GM18951 (cell line): Measurements from ENCODE around the gene TTC32.
"Not testable (repeated sequence)": the region's sequence is repeated elsewhere in the genome, so short reads cannot be mapped to it uniquely, and the experiment has no call there.

Experiments used
- POLR2A ChIP-seq: IDR thresholded peaks from 4 replicates; pipeline ENCODE4 v1.6.1; 2011; ENCODE audit warnings: mild to moderate bottlenecking; ENCODE audit not compliant: insufficient read length, insufficient read depth; ENCODE audit errors: extremely low read depth
- in situ Hi-C: fragments of 300-500 bp; cut with MboI; formaldehyde crosslinking; loops from one replicate; pipeline ENCODE4 v1.12.0; 2022; ENCODE audit warnings: low sequenced_read_pairs, mixed read lengths, inconsistent platforms; ENCODE audit not compliant: unreplicated experiment

Gene TTC32

GRCh38 chr2:19916385-19916950 lies 14.7 kb upstream of the TTC32 start:
- in situ Hi-C loops: no loop called here
- no peak for TF ChIP-seq POLR2A

- in situ Hi-C loops: no loop called here
- TF ChIP-seq POLR2A: no peak
These were observed 12.6 kb upstream of the TTC32 start for GRCh38 chr2:19914266-19914975.

GRCh38 chr2:19911808-19912509 lies 10.2 kb upstream of the TTC32 start:
- no peak for TF ChIP-seq POLR2A

GRCh38 chr2:19902216-19902740 lies 495 bp upstream of the TTC32 start:
- in situ Hi-C loops: no loop called here
- no peak for TF ChIP-seq POLR2A

More at GRCh38 chr2:19911808-19912509, 10.2 kb upstream of the TTC32 start:
- in situ Hi-C loops: no loop called here

- in situ Hi-C loops: no loop called here
- TF ChIP-seq POLR2A: no peak
These were observed 797 bp downstream of the TTC32 start for GRCh38 chr2:19900931-19901441.

- in situ Hi-C loops: no loop called here
These were observed 1.5 kb downstream of the TTC32 start for GRCh38 chr2:19899985-19900930.

GRCh38 chr2:19898592-19899329 lies 3.0 kb downstream of the TTC32 start:
- in situ Hi-C loops: no loop called here
- no peak for TF ChIP-seq POLR2A

More at GRCh38 chr2:19899985-19900930, 1.5 kb downstream of the TTC32 start:
- no peak for TF ChIP-seq POLR2A

- in situ Hi-C loops: no loop called here
- no peak for TF ChIP-seq POLR2A
These were observed 4.0 kb downstream of the TTC32 start for GRCh38 chr2:19897623-19898245.

GRCh38 chr2:19895535-19895934 lies 6.2 kb downstream of the TTC32 start:
- in situ Hi-C loops: no loop called here
- no peak for TF ChIP-seq POLR2A

GRCh38 chr2:19894134-19894792 lies 7.5 kb downstream of the TTC32 start:
- in situ Hi-C loops: no loop called here
- no peak for TF ChIP-seq POLR2A

GRCh38 chr2:19893520-19894133 lies 8.2 kb downstream of the TTC32 start:
- in situ Hi-C loops: no loop called here
- no peak for TF ChIP-seq POLR2A

- in situ Hi-C loops: not testable (repeated sequence)
These were observed 9.8 kb downstream of the TTC32 start for GRCh38 chr2:19891971-19892370.
